Activated CD8-positive, alpha-beta memory T cell treated with anti-CD3 and anti-CD28 coated beads, Interleukin-2, amount 50 U/mL, for 1 hour (primary cell): ENCODE measurements around the gene TIMP2.
"Not testable (repeated sequence)": the region's sequence is repeated elsewhere in the genome, so short reads cannot be mapped to it uniquely, and the experiment has no call there.

Experiments
- DNase-seq: peaks from one replicate; pipeline ENCODE4 v3.0.0-alpha.2; 2020; ENCODE audit errors: extremely low read depth

Gene TIMP2

DNA sequence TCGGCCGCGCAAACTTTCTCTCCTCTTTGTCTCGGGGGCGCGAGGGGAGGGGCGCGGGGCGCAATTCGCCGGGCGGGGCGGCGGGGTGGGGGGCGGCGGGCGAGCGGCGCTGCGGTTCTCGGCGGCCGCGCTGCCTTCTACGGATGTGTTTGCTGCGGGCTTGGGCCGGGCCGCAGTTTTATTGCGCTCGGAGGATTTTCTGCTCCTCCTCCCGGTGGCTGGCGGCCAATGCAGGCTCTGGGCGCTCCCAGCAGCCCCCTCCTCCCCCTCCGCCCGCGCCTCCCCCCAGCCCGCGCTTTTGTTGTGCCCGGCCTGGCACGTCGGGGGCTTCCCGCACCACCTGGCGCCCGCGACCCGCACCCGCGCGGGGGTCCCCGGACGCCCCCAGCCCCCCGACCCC is at the start of gene TIMP2:
TIMP2 (minus strand) TSS at position 154 of the 400 bp plus-strand sequence. CDS start 299 bp downstream, outside the sequence.
- DNase-seq = peak; percentile 33

GRCh38 chr17:78973792-78974520 is 48.8 kb upstream of the TIMP2 start:
- no peak for DNase-seq

- no peak for DNase-seq
These were observed 48.0 kb upstream of the TIMP2 start for GRCh38 chr17:78973196-78973595.

- DNase-seq = no peak
These were observed 47.4 kb upstream of the TIMP2 start for GRCh38 chr17:78972507-78973105.

DNA sequence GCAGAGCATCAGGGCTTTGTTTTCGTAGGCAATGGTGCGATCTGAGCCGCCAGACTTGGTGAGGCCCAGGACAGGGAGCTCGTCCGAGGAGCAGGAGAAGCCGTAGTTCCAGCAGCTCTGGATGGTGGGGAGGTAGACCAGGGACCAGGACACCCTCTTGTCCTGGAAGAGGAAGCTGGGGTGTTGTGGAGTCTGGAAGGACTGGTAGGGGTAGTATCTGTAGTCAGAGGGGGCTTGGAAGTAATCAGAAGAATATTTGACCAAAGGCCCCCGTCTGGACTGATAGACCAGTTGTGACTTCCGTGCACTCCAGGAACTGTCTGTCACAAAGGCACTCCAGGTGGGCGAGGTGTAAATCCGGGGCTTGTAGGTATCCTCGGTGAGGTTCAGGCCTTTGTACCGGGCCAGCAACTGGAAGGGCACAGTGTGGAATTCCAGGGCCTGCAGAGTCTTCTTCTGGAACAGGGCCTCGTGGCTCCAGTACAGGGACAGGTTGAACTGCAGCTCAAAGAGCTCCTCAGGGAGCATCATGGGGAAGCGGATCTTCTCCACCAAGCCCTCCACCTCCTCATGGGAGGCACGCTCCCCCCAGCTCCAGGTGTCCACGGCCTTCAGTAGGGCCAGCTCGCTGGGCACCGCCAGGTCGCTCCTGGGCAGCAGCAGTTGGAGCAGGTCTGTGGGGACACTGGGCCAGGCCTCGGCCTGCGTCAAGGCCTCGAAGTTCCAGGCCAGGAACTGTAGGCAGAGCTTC is 46.7 kb upstream of the TIMP2 start:
- DNase-seq = no peak

- peak; percentile 45 for DNase-seq
These were observed 45.9 kb upstream of the TIMP2 start for GRCh38 chr17:78970834-78971755.

DNA sequence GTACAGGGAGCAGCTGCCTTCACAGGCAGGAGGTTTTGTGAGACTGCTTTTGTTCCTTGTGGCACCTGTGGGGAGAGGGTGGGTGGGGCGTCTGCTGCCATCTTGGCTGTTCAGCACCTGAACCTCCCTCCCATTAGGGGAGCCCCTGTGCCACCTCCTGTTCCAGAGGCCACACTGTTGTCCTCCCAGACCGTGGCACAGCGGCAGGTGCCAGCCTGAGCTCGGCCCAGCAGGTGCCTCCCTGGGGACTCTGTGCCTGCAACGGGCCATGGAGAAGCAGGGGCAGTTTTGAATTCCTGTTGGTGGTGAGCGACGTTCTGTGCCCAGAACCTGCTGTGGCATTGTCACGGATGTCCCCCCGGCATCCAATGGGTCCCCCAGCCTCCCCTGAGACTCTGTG is 44.7 kb upstream of the TIMP2 start:
- no peak for DNase-seq

- DNase-seq = no peak
These were observed 42.7 kb upstream of the TIMP2 start for GRCh38 chr17:78967782-78968362.

GRCh38 chr17:78966910-78967600 is 41.9 kb upstream of the TIMP2 start:
- no peak for DNase-seq

- no peak for DNase-seq
These were observed 41.1 kb upstream of the TIMP2 start for GRCh38 chr17:78966123-78966813.

- DNase-seq = no peak
These were observed 40.3 kb upstream of the TIMP2 start for GRCh38 chr17:78965491-78965924.

GRCh38 chr17:78963378-78963777 is 38.2 kb upstream of the TIMP2 start:
- DNase-seq = no peak

DNA sequence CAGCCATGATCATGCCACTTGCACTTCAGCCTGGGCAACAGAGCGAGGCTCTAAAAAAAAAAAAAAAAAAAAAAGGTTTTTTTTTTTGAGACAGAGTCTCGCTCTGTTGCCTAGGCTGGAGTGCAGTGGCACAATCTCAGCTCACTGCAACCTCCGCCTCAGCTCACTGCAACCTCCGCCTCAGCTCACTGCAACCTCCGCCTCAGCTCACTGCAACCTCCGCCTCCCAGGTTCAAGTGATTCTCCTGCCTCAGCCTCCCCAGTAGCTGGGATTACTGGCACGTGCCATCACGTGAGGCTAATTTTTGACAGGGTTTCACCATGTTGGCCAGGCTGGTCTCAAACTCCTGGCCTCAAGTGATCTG is 37.8 kb upstream of the TIMP2 start:
- not testable (repeated sequence) for DNase-seq

GRCh38 chr17:78962345-78962983 is 37.3 kb upstream of the TIMP2 start:
- no peak for DNase-seq

DNA sequence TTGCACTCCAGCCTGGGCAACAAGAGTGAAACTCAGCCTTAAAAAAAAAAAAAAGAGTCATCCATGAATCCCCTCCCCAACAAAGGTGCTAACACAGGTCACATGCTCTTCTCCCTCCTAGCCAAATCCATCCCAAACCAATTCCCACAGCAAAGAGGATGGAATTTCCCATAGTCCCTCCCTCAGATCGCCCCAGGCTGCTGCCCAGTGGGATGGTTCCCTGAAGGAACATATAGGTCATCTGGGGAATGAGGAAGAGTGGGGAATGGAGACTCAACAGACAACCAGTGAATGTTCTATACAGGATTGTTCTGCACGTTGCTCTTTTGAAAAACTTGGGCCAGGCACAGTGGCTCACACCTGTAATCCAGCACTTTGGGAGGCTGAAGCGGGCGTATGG is 36.4 kb upstream of the TIMP2 start:
- no peak for DNase-seq

DNA sequence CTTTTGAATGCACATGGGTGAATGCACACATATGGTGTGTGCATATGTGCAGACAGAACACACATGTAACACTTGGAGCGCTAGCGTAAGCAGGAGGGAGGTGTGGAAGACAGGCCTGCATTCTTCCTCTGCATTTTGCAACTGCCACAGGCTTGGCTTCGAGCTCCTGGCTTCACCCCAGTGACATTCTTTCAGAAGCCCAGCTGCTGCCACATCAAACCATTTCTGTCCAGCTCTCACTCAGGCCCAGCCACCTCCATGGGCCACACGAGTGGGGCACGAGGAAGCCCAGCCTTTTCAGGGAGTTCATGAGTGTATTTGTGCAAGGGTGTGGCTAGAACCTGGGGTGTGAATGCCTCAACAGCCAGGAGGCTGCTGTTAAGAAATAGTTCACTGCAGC is 35.7 kb upstream of the TIMP2 start:
- DNase-seq = no peak

GRCh38 chr17:78959803-78960202 is 34.6 kb upstream of the TIMP2 start:
- DNase-seq = no peak

DNA sequence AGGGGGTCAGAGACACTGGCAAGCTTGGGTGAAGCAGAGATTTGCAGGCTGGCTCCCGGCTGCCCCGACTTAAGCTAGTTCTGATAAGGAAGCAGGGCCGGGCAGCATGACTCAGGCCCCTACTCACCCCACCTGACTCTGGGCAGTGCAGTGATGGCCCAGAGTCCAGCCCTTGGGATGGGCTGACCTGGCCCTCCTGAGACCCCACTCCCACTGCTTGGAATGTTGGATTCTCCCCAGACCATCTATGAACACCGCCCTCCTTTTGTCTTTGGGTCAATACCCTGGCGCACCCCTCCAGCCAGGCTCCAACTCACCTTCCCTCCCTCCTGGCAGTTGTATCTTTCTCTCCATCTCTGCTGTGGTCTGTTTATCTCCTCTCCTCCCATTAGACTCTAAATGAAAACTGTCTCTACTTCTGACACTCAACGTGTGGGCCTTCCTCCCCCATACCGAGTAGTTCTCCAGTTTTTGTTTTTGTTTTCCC is 33.5 kb upstream of the TIMP2 start:
- no peak for DNase-seq

DNA sequence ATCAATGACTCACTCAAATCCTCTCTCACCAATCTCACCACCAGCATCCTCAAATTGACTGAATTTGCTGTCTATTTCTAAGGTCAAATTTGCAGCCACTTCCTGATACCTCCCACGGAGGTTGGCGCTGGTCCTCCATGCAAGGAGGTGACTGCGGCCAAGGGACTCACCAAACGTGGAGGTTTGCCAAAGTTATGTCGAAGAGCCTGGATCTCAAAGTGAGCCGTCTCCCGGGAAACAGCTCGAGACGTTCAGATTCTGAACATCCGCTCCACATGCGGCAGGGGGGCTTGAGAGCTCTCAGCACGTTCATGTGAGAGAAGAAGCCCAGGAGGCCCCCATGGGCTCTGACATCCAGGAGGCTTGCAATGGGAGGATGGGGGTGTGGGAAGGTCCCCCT is 31.9 kb upstream of the TIMP2 start:
- no peak for DNase-seq

- no peak for DNase-seq
These were observed 31.1 kb upstream of the TIMP2 start for GRCh38 chr17:78956254-78956653.
